ENCODE results near the gene CYP2S1. TPM values are rescaled to one million over a fixed set of nuclear protein-coding genes. Genes with fewer than 3 reads are reported as not detected.

CYP2S1 gene
- polyA plus RNA-seq, 1 donor from 2014 or later, result not detected

DNA sequence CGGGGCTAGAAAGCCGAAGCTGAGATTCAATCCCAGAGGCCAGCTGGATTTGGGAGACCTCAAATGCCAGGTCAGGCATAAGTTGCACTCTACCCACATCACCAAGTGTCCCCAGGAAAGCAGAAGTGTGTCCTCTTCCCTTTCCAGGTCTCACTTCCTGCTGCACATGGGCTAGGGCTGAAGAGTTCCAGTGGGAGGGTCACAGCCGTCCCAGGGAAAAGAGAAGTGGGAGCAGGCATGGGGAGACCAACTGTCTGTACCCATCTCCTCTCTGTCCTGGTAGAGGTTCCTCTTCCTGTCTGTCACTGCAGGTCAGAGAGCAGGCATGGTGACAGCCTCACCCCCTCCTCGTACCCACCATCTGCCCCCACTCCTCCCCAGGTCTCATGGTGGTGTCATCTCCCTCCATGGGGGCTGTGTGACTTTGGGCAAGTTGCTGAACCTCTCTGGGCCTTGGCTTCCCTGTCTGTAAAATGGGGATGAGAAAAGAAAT, 40.8 kb downstream of the CYP2S1 start:
- no peak overlapping the region for H3K27ac ChIP-seq (ENCODE audit: low read length)
- no peak overlapping the region for H2AFZ ChIP-seq (ENCODE audit: low read depth, low read length)
- no peaks in the 10 kb centered on the region for H3F3A ChIP-seq (ENCODE audit: insufficient read depth, low read length, poor library complexity, severe bottlenecking)
- H3K9ac ChIP-seq (ENCODE audit: low read length), result no peak overlapping the region
- H3K36me3 ChIP-seq (ENCODE audit: insufficient read depth, low read length), result no peaks in the 10 kb centered on the region
- H3K4me3 ChIP-seq (ENCODE audit: low read length), result no peak overlapping the region
- H3K9me3 ChIP-seq (ENCODE audit: low read length), result no peaks in the 10 kb centered on the region
- no peak overlapping the region for H3K4me2 ChIP-seq (ENCODE audit: low read length)
- no peaks in the 10 kb centered on the region for H3K9me2 ChIP-seq (ENCODE audit: insufficient read depth, low read length)
- H4K20me1 ChIP-seq (ENCODE audit: insufficient read depth), result no peaks in the 10 kb centered on the region
- H3K27me3 ChIP-seq (ENCODE audit: insufficient read depth, low read depth, low read length), result no peaks in the 10 kb centered on the region
- no peak for TF ChIP-seq MXI1 (conservative IDR thresholded peaks at IDR 0.05; ENCODE audit: poor library complexity, severe bottlenecking)
- H3K79me2 ChIP-seq (replicated peaks; ENCODE audit: insufficient read depth, low read length), result no peaks in the 10 kb centered on the region

DNA sequence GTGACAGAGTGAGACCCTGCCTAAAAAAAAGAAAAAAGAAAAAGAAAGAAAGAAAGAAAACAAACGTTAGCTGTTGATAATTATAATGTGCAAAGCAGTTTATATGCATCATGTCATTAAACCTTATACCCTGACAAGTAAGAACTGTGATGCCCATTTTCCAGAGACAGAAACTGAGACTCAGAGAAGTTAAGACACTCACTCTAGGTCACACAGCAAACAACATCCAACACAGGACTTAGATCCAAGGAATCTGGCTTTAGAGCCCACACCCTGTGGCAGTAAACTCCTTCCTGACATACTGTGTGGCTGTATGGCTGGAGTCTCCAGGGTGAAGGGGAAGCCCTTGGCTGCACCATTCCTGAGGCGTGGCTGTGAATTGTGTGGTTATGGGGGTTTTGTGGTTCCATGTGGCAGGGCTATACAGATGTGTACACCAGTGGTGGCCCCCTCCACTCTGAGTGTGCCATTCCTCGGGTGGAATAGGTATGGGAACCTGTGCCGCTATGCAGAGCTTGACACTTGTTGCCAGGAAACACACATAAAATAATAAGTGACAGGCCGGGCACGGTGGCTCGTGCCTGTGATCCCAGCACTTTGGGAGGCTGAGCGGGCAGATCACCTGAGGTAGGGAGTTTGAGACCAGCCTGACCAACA, 41.6 kb downstream of the CYP2S1 start:
- Histone ChIP-seq H3K79me2 (replicated peaks; ENCODE audit: insufficient read depth, low read length) (no peaks in the 10 kb centered on the region), H3K9ac (ENCODE audit: low read length) (no peak overlapping the region), H3K36me3 (ENCODE audit: insufficient read depth, low read length) (no peaks in the 10 kb centered on the region), H3K27me3 (ENCODE audit: insufficient read depth, low read depth, low read length) (no peaks in the 10 kb centered on the region), H3K4me2 (ENCODE audit: low read length) (no peak overlapping the region), H3K9me3 (ENCODE audit: low read length) (no peaks in the 10 kb centered on the region), H3K9me2 (ENCODE audit: insufficient read depth, low read length) (no peaks in the 10 kb centered on the region), H3K4me3 (ENCODE audit: low read length) (no peak overlapping the region), H3K27ac (ENCODE audit: low read length) (no peak overlapping the region), H3F3A (ENCODE audit: insufficient read depth, low read length, poor library complexity, severe bottlenecking) (no peaks in the 10 kb centered on the region), H4K20me1 (ENCODE audit: insufficient read depth) (no peaks in the 10 kb centered on the region), H2AFZ (ENCODE audit: low read depth, low read length) (no peak overlapping the region)
- TF ChIP-seq, protein P1, sequence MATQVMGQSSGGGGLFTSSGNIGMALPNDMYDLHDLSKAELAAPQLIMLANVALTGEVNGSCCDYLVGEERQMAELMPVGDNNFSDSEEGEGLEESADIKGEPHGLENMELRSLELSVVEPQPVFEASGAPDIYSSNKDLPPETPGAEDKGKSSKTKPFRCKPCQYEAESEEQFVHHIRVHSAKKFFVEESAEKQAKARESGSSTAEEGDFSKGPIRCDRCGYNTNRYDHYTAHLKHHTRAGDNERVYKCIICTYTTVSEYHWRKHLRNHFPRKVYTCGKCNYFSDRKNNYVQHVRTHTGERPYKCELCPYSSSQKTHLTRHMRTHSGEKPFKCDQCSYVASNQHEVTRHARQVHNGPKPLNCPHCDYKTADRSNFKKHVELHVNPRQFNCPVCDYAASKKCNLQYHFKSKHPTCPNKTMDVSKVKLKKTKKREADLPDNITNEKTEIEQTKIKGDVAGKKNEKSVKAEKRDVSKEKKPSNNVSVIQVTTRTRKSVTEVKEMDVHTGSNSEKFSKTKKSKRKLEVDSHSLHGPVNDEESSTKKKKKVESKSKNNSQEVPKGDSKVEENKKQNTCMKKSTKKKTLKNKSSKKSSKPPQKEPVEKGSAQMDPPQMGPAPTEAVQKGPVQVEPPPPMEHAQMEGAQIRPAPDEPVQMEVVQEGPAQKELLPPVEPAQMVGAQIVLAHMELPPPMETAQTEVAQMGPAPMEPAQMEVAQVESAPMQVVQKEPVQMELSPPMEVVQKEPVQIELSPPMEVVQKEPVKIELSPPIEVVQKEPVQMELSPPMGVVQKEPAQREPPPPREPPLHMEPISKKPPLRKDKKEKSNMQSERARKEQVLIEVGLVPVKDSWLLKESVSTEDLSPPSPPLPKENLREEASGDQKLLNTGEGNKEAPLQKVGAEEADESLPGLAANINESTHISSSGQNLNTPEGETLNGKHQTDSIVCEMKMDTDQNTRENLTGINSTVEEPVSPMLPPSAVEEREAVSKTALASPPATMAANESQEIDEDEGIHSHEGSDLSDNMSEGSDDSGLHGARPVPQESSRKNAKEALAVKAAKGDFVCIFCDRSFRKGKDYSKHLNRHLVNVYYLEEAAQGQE (IDR thresholded peaks at IDR 0.05; ENCODE audit: borderline replicate concordance), result no peak
- TF ChIP-seq MXI1 (conservative IDR thresholded peaks at IDR 0.05; ENCODE audit: poor library complexity, severe bottlenecking), result no peak
- no peak for TF ChIP-seq EZH2 (IDR thresholded peaks at IDR 0.05; ENCODE audit: borderline replicate concordance, insufficient read depth, low read length, poor library complexity, severe bottlenecking)
- no peak for TF ChIP-seq RAD21 (conservative IDR thresholded peaks at IDR 0.05)
- TF ChIP-seq, protein P2, sequence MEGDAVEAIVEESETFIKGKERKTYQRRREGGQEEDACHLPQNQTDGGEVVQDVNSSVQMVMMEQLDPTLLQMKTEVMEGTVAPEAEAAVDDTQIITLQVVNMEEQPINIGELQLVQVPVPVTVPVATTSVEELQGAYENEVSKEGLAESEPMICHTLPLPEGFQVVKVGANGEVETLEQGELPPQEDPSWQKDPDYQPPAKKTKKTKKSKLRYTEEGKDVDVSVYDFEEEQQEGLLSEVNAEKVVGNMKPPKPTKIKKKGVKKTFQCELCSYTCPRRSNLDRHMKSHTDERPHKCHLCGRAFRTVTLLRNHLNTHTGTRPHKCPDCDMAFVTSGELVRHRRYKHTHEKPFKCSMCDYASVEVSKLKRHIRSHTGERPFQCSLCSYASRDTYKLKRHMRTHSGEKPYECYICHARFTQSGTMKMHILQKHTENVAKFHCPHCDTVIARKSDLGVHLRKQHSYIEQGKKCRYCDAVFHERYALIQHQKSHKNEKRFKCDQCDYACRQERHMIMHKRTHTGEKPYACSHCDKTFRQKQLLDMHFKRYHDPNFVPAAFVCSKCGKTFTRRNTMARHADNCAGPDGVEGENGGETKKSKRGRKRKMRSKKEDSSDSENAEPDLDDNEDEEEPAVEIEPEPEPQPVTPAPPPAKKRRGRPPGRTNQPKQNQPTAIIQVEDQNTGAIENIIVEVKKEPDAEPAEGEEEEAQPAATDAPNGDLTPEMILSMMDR (IDR thresholded peaks at IDR 0.05; ENCODE audit: poor library complexity, severe bottlenecking), result no peak
- TF ChIP-seq SMC3 (conservative IDR thresholded peaks at IDR 0.05; ENCODE audit: poor library complexity), result no peak
- TF ChIP-seq TAF1 (IDR thresholded peaks at IDR 0.05; ENCODE audit: low read depth), result no peak
- TF ChIP-seq POLR2AphosphoS5 (IDR thresholded peaks at IDR 0.05), result no peak
- no peak for TF ChIP-seq EP300 (conservative IDR thresholded peaks at IDR 0.05; ENCODE audit: poor library complexity, severe bottlenecking)

Measured in neural cell (in vitro differentiated cells).